GM18907 (cell line): ENCODE data around the gene UBTD2.
A peak's percentile ranks its signal among the peaks of the same experiment; 100 is the strongest.
"Not testable (repeated sequence)": the region's sequence is repeated elsewhere in the genome, so short reads cannot be mapped to it uniquely, and the experiment has no call there.

Experiments
- ATAC-seq: cut with Tn5 transposase; IDR thresholded peaks from one replicate; pipeline ENCODE4 v1.9.1; 2021; ENCODE audit warnings: mild to moderate bottlenecking, moderate library complexity; ENCODE audit not compliant: unreplicated experiment

Gene UBTD2

DNA sequence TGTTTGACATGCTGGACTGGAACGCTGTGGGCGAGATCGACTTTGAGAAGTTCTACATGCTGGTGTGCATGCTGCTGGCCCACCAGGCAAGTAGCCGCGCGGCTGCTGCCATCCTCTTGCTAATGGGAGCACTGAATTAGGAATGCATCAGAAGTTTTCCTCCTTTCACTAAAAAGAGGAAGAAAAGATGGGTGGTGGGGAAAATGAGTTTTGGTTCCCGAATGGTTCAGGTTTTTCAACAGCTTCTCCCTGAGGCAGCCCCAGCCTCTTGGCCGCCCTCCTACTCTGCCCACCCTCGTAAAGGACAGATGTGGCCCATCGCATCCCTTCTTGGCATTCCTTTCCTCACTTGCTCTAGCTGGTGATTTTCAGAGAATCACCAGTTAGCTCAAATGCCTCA lies 84.1 kb downstream of the UBTD2 start:
- ATAC-seq = no peak

DNA sequence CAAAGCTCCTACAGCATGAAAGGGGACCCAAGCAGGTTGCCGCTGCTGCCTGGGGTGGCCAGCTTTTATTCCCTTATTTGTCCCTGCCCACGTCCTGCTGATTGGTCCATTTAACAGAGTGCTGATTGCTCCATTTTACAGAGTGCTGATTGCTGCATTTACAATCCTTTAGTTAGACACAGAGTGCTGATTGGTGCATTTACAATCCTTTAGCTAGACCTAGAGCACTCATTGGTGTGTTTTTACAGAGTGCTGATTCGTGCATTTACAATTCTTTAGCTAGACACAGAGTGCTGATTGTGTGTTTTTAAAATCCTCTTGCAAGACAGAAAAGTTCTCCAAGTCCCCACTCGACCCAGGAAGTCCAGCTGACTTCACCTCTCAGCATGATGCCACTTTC lies 85.8 kb downstream of the UBTD2 start:
- ATAC-seq = not testable (repeated sequence)

DNA sequence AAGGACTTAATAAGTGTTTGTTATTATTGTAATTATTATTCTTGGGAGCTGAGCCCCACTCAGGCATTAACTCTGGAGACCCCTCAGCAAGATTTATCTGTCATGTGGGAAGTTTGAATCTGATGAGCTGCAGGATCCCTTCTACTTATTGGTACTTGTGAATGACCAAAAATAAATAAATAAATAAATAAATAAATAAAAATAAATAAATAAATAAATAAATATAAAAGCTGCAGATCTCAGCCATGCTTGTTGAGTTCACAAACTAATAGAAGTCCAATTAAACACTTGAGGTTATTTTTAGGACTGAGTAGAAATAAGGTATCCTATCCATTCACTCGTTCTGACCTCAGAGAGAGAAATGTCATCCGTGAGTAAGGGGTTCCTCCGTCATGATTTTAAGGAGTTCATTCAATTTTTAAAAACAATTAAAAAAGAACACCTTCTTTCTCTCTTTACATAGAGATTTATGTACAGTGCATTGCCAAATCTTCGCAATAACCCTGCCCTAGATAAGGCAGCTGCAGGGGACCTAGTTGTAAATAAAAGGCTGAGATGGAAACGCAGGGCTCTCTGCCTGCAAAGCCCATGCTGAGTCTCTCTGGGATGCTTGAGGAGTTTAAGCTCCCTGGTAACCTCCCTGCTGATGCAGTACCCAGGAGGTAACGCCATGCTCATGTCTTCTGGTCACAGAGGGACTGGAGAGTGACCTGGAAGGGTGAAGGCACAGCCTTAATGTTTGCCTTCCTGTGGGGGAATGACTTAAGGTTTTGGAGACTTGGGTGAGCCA lies 88.4 kb downstream of the UBTD2 start:
- ATAC-seq = no peak

DNA sequence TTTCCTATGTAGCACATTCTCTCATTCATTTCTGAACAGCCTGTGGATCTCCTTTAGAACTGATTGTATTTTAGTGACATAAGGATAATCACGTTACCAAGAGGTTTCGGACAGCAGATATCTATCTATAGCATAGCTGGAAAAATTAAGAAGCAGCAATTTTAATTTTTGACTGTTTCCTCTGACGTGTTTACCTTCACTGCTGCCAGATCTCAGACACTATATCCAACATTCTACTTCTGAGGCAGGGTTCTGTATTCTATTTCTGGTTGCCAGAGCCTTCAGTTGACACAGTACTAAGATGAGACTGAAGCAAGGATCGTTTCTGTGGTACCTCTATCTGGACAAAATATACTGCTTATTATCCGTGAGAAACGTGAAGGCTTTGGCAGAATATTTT lies 89.7 kb downstream of the UBTD2 start, which contains the start of gene EFCAB9:
Gene EFCAB9, plus strand, starts transcription at position 301 of the 400 bp plus-strand sequence. Its CDS starts 1 bp downstream, at position 302.
- no peak for ATAC-seq

DNA sequence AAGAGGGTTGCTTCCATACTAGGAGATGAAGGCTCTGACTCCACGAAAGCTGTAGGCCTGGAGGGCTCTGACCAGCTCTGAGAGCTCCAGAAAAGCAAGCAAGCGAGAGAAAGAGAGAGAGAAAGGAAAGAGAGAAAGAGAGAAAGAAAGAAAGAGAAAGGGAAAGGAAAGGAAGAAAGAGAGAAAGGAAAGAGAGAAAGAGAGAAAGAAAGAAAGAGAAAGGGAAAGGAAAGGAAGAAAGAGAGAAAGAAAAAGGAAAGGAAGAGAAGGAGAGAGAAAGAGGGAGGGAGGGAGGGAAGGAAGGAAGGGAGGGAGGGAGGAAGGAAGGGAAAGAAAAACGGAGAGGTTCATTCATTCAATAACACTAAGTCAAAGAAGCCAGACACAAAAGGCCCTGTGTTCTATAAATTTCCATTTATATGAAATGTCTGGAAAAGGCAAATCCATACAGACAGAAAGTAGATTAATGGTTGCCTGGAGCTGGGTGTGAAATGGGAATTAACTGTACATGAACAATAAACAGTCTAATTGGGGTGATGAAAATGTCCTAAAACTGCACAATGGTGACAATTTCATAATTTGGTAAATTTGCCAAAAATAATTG lies 93.8 kb downstream of the UBTD2 start:
- ATAC-seq = no peak

DNA sequence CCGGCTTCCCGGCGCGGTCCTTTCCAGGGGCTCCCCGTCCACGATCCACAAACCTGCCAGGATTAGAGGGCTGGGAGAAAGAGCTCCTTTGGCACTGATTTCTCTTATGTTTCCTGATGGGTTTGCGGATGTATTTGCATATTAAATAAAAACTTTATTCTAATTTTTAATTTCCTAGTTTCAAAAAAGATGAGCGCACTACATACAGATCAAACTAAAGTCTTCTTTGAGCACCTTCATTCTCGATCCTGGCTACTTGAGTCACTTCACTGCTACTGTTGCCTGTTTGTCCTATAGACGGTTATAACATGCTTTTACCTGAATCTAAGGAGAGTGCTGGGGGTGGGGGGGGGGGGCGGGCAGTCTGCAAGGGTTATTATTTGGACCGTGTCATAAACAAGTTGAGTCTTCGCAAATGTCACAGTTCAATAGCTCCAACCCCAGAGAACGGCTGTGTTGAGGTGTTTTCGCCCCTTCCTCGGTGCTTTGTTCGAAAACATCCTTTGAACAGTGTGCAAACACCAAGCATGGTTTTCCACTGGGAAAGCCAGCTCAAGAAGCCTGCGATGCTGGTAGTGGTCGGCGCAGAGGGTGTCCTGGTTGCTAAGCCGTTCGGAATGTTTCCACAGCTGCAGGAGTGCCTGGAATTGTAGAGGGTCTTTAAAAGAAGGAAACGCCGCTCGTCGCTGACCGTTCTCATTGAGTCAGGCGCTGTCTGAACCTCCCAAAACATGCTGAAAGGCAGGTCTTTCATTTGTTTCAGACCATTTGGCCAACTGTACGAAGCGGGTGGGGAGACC lies 94.5 kb downstream of the UBTD2 start:
- no peak for ATAC-seq

DNA sequence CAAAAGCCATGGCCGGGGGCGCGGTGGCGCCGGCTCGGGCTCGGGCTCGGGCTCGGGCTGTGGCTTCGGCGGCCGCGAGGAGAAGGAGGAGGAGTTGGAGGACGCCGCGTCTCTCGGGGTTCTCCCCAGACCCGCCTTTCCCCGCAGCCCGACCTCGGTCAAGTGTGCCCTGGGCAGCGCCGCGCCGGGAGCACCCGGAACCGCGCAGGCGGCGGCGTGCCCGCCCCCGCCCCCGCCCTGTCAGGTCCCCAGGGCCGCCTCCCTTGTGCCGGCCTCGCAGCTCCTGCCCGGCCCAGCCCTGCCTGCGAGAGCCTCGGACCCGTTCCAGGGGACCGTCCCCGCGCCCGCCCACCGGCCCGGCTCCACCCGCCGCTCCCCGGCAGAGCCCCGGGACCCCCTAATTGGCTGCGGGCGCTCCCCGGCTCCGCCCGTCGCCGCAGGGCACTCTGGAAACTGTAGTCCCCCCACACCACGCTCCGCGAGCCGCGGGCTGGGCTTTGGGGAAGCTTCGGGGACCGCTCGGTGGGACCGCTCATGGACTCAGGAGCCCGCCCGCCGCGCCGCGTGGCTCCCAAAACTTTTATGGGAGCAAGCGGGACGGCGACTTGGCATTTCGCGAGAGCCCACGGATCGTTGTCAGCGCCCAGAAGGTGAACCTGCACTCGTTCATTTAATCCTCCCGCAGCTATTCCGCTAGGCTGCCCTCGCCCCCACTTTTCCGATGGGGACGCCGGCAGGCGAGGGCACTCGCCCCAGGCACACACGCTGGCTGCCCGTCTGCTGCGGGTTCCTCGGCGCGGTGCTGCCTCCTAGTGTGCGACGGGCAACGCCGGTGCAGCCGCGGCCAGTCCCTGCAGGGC lies 95.3 kb downstream of the UBTD2 start, which contains the start of gene STK10:
Gene STK10, minus strand, starts transcription at position 192 of the 860 bp plus-strand sequence. Its CDS starts 182 bp downstream, at position 10.
- ATAC-seq = peak; percentile 72

DNA sequence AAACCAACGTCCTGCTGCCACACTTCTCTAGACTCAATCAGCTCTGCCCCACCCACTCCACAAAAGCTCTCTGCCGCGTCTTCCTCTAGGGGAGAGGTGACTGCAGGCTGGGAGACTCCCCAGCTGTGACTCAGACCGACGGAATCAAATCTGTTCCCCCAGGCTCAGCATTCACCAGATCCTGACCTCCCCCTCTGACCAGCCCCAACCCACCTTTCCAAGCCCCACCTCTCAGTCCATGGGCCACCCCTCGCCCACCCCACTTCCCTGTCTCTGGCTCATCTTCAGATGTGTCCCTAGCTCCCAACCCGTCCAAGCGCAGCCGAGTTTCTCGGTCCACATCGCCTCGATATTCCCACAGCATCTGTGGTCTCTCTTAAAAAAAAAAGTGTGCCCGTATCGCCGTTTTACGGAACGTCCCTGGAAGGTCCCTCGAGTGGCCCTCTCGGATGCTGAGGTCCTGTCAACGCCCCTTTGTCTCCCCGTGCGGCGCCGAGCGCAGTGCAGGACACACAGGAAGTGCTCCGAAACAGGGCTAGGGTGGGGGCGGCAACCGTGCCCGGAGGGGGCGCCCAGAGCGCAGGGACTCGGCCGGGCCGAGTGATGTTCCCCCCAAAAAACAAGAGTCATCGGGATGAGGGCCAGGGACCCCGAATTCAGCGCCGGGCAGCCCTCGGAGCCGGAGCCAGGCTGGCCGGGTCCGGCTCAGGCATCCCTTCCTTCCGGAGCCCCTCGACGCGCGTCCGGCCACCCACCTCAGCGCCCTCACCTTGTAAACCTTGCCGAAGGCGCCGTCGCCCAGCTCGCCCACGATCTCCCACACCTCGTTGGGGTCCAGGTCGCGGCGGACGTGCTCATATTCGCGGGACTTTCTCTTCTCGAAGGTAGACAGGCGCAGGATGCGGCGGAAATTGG lies 96.2 kb downstream of the UBTD2 start:
- peak; percentile 33 for ATAC-seq

DNA sequence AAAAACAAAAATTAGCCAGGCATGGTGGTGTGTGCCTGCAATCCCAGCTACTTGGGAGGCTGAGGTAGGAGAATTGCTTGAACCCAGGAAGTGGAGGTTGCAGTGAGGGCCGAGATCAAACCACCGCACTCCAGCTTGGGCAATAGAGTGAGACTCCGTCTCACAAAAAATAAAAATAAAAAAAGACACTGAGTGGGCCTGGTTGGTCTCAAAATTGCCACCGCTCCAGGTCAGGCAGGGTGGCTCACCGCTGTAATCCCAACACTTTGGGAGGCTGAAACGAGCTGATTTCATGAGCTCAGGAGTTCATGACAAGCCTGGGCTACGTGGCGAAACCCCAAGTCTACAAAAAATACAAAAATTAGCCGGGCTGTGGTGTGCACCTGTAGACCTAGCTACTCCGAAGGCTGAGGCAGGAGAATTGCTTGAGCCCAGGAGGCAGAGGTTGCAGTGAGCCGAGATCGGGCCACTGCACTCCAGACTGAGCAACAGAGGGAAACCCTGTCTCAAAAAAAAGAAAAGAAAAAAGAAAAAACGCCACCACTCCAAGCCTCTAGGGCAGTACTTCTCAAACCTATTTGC lies 97.4 kb downstream of the UBTD2 start:
- ATAC-seq = no peak

DNA sequence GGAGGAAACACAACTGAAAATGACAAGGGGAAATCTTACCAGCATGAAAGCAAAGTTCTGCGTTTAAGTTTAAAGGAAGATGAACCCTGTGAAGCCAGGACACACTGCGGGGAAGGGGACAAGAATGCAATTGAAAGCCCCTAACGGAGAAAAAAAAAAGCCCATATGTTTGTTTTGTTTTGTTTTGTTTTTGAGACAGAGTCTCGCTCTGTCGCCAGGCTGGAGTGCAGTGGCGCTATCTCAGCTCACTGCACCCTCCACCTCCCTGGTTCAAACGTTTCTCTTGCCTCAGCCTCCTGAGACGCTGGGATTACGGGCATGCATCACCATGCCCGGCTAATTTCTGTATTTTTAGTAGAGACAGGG lies 98.5 kb downstream of the UBTD2 start:
- no peak for ATAC-seq

DNA sequence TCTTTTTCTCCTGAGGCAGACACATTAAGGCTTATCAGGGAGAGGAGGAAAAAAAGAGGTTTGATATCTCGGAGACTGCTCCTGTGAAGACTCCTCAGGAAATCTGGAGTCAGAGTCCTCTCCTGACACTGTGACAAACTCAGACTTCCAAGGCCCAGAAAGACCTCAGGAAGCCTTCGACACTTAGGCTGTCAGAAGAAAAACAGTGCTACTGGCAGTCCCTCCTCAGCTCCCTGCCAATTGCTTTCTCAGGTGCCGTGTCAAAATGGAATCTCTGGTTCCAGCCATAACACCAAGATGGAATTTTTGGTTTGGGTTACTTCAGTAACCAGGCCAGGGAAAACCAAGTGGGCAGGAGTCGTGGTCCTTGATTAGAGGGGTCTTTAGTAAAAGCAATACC lies 99.7 kb downstream of the UBTD2 start:
- no peak for ATAC-seq

DNA sequence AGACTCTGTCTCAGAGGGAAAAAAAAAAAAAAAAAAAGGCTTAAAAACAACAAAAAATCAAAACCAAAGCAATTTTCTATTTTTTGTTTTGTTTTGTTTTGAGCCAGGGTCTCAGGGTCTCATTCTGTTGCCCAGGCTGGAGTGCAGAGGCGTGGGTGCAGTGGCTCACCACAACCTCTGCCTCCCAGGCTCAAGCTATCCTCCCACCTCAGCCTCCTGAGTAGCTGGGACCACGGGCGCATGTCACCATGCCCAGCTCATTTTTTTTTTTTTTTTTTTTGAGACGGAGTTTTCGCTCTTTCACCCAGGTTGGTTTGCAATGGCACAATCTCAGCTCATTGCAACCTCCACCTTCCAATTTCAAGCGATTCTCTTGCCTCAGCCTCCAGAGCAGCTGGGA lies 101.3 kb downstream of the UBTD2 start:
- no peak for ATAC-seq

DNA sequence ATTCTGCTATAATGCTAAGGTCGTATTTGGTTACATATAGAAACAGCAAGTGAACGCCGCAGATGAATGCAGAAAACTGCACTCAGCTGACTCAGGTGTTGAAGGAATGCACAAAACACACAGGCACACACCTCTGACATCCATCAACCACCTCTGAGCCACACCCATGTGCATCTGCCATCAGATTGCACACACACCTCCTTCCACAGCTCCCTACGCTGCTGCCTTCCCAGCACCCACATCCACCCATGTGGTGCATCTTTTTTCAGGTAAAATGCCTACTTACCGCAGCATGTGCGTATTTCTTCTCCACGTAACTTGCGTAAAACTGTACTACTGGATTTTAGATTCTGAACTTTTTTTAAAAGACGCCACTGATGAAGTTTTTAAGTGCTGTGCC lies 102.6 kb downstream of the UBTD2 start:
- no peak for ATAC-seq

DNA sequence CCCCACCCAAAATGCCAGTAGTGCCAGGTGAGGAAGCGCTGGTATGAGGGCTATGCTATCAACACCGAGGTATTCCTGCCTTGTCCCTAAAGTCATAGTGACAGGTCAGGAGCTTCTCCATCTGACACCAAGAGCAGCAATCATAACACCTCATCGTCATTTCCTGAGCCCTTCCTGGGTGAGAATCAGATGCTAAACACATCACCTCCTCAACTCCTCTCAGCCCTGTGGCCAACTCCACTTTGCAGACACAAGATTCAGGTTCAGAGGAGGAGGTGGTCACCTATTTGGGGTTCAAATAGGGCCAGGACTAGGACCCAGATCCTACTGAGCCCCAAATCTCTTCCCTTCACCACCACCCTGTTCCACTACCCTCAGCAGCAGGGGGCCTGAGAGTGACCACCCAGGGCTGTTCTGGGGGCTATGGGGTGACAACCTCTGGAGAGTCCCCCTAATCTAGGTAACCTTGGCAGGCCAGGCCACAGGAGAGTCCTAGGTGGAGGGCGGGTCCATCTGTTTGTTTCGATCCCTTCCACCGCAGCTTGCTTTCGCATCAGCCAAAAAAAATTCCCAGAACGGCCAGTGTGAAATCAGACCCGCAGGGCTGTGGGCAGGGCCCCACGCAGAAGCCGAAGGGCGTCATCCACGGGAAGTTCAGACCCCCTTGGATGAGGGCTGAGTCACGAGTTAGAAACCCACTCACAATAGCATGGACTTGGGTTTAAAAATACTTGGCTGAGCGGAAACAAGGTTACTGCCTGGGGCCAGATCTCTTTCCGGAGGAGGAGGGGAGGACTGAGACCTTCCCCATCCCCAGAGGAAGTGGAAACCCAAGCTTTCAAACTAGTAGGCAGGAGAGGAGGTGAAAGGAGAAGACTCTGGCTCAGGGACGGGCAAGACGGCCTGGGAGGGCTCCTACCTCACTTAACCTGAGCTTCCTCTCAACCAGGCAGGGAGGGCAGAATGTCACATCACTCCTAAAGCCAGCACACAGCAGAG lies 104.3 kb downstream of the UBTD2 start:
- ATAC-seq = peak; percentile 44

DNA sequence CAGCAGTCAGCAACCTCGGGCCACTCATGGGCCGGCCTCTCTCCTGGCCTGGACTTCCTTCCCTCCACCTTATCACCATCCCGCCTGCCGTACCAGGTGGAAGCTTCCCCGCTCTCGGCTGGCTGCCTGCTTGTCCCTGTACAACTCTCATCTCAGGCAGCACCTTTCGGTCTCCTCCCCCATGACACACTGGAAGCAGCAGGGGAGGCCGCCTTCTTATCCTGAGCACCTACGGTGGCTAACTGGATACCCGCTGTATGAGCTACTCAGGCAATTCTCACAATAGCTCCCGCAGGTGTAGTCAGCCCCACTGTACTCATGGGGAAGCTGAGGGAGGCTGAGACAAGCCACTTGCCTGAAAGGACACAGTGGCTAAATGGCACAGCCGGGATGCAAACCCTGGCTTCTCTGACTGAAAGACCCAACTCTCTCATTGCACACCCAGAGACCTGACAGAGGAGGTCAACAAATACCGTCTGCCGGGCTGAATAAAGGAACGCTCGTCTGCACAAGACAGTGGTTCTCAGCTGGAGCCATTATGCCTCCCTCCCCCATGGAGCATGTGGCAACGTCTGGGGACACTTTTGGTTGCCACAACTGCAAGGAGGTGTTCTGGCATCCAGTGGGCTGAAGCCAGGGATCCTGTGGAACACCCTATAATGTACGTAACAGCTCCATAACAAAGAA lies 105.1 kb downstream of the UBTD2 start:
- ATAC-seq = no peak

DNA sequence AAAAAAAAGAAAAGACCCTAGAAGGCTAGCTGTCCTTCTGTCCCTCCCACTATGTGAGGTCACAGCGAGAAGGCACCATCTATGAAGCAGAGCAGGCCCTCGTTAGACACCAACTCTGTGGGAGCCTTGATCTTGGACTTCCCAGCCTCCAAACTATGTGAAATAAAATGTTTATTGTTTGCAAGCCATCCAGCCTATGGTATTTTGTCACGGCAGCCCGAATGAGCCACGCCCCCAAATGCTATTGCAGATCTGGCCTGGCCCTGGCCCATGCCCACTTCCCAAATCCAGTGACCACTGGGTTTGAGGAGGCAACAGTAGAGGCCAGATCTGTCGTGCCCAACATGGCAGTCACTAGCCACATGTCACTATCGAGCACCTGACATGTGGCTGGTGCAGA lies 106.4 kb downstream of the UBTD2 start:
- ATAC-seq = no peak

DNA sequence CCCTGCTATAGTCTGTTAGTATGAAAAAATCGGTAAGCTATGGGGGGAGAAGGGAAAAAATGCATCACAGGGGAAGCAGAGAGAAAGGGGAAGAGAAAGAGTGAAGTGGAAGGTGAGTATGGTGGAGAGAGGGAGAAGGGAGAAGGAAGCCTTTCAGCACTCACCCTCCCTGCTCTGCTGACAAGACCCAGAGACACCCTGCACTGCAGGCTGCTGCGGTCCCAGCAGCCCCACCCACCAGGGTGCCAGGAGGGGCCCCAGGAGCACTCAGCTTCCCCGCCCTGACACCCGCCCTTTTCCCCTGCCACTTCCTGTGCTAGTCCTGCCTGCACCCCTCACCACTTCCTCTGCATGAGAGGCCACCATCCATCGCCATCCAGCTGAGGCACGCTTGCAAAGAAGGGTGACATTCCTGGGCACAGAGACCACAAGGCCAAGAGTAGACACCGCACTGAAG lies 108.3 kb downstream of the UBTD2 start:
- peak; percentile 63 for ATAC-seq
